HCT116 (cell line): ENCODE results near the gene COL18A1. TPM values are rescaled to one million over a fixed set of nuclear protein-coding genes. Genes with fewer than 3 reads are reported as not detected.

Experiments used
- ATAC-seq: fragments of 200-7000 bp; cut with Tn5 transposase; 2 replicates; pipeline ENCODE4 v1.9.1; 2020; ENCODE audit warnings: mild to moderate bottlenecking, moderate library complexity
- BruUV-seq: library from RNA; stranded (reverse); fragments of 400-500 nt; replicated peaks from 2 replicates; lab custom pipeline; 2021; lab: Mats Ljungman, UMichigan
- CTCF ChIA-PET: fragments of 300-600 bp; sonication (Branson Sonifier 250); formaldehyde crosslinking; loops from one replicate; lab custom pipeline; 2021; ENCODE audit warnings: antibody characterized with exemption; lab: Charles Lee
- POLR2A ChIA-PET: fragments of 300-600, 350-600 bp; sonication (Branson Sonifier 250); formaldehyde crosslinking; loops from one replicate; lab custom pipeline; 2021; ENCODE audit warnings: antibody characterized with exemption; lab: Charles Lee
- RAD21 ChIA-PET, 2 experiments: fragments of 300-600 bp; sonication (Branson Sonifier 250); formaldehyde crosslinking; loops; one replicate each; lab custom pipeline; 2023; ENCODE audit warnings: low total read pairs in 2 of 2; ENCODE audit not compliant: uncharacterized antibody in 2 of 2, unreplicated experiment in 2 of 2, low non-redundant PET in 1 of 2; lab: Charles Lee
- DNase-seq: peaks from one replicate; pipeline ENCODE4 v3.0.0-alpha.2; 2010; ENCODE audit warnings: low read depth, low spot score
- H2AFZ ChIP-seq: fragments of 200-600 bp; shearing (Covaris generic), sonication (generic); 2 replicates; pipeline ENCODE4 v1.6.1; 2017; ENCODE audit warnings: low read depth, mixed run types, mixed read lengths, antibody characterized with exemption, low read length; ENCODE audit not compliant: poor library complexity, severe bottlenecking
- H3K27ac ChIP-seq: 2 replicates; pipeline ENCODE4 v1.5.1; 2012; ENCODE audit warnings: low read depth, low read length
- H3K27me3 ChIP-seq: fragments of 200-600 bp; sonication (generic); 2 replicates; pipeline ENCODE4 v1.6.1; 2016; ENCODE audit warnings: mixed run types, low read length, mixed read lengths; ENCODE audit not compliant: insufficient read depth
- H3K36me3 ChIP-seq, 2 experiments: fragments of 200-500 bp in 1 of 2; fragments of 200-600 bp in 1 of 2; sonication (Bioruptor generic) in 1 of 2; sonication (generic) in 1 of 2; 2 replicates each; pipeline versions ENCODE4 v1.5.1 to v1.6.1; 2014 to 2016; ENCODE audit warnings: low read length in 2 of 2, inconsistent platforms in 1 of 2, mixed read lengths in 1 of 2, mixed run types in 1 of 2; ENCODE audit not compliant: insufficient read depth in 2 of 2, control insufficient read depth in 1 of 2
- H3K4me1 ChIP-seq, 2 experiments: fragments of 200-600 bp in 1 of 2; sonication (generic) in 1 of 2; 2 replicates each; pipeline versions ENCODE4 v1.5.1 to v1.6.1; 2012 to 2017; ENCODE audit warnings: low read length in 2 of 2, inconsistent platforms in 1 of 2, mild to moderate bottlenecking in 1 of 2, mixed read lengths in 1 of 2, mixed run types in 1 of 2, moderate library complexity in 1 of 2; ENCODE audit not compliant: insufficient read depth in 2 of 2, control insufficient read depth in 1 of 2
- H3K4me2 ChIP-seq: fragments of 200-600 bp; sonication (generic); 2 replicates; pipeline ENCODE4 v1.6.1; 2017; ENCODE audit warnings: mixed run types, low read length, mixed read lengths
- H3K4me3 ChIP-seq, 2 experiments: fragments of 200-600 bp in 1 of 2; sonication (generic) in 1 of 2; replicated peaks in 1 of 2; 2 replicates each; pipeline ENCODE4 v1.5.1; 2011 to 2016; ENCODE audit warnings: low read length in 2 of 2, control low read depth in 1 of 2, low read depth in 1 of 2, mild to moderate bottlenecking in 1 of 2, mixed read lengths in 1 of 2, mixed run types in 1 of 2
- H3K79me2 ChIP-seq: fragments of 200-600 bp; sonication (generic); 2 replicates; pipeline ENCODE4 v1.6.1; 2017; ENCODE audit warnings: mild to moderate bottlenecking, mixed run types, low read length, moderate library complexity, mixed read lengths; ENCODE audit not compliant: insufficient read depth
- H3K9ac ChIP-seq: fragments of 200-600 bp; sonication (generic); 2 replicates; pipeline ENCODE4 v1.6.1; 2016; ENCODE audit warnings: low read length, mixed read lengths
- H3K9me2 ChIP-seq: fragments of 200-600 bp; sonication (generic), shearing (Covaris generic); 2 replicates; pipeline ENCODE4 v1.6.1; 2017; ENCODE audit warnings: mixed run types, mild to moderate bottlenecking, moderate library complexity; ENCODE audit not compliant: insufficient read depth
- H3K9me3 ChIP-seq, 2 experiments: fragments of 200-500 bp in 1 of 2; fragments of 200-600 bp in 1 of 2; sonication (Bioruptor generic) in 1 of 2; sonication (generic) in 1 of 2; 2 replicates each; pipeline ENCODE4 v1.6.1; 2014 to 2017; ENCODE audit warnings: low read length in 2 of 2, mixed read lengths in 2 of 2, inconsistent platforms in 1 of 2, low read depth in 1 of 2, mild to moderate bottlenecking in 1 of 2, mixed run types in 1 of 2, moderate library complexity in 1 of 2; ENCODE audit not compliant: control insufficient read depth in 1 of 2, insufficient read depth in 1 of 2
- H4K20me1 ChIP-seq: fragments of 200-600 bp; sonication (generic), shearing (Covaris generic); 2 replicates; pipeline ENCODE4 v1.6.1; 2017; ENCODE audit warnings: mixed run types, mild to moderate bottlenecking, moderate library complexity; ENCODE audit not compliant: insufficient read depth
- ATF3 ChIP-seq: IDR thresholded peaks from 2 replicates; pipeline ENCODE4 v1.6.1; 2012
- CEBPB ChIP-seq: IDR thresholded peaks from 2 replicates; pipeline ENCODE4 v1.6.1; 2012; ENCODE audit warnings: low read depth
- EGR1 ChIP-seq: IDR thresholded peaks from 2 replicates; pipeline ENCODE4 v1.6.1; 2012; ENCODE audit warnings: low read depth
- ELF1 ChIP-seq: IDR thresholded peaks from 2 replicates; pipeline ENCODE4 v1.6.1; 2012; ENCODE audit warnings: low read depth, borderline replicate concordance
- EZH2 ChIP-seq: fragments of 200-600 bp; sonication (generic); IDR thresholded peaks from 2 replicates; pipeline ENCODE4 v1.6.1; 2017; ENCODE audit warnings: antibody characterized with exemption, mixed run types
- EZH2phosphoT487 ChIP-seq: fragments of 200-600 bp; IDR thresholded peaks from 2 replicates; pipeline ENCODE4 v1.6.1; 2018; ENCODE audit warnings: antibody characterized with exemption, borderline replicate concordance
- JUND ChIP-seq: IDR thresholded peaks from 2 replicates; pipeline ENCODE4 v1.6.1; 2012
- MAX ChIP-seq: IDR thresholded peaks from 2 replicates; pipeline ENCODE4 v1.6.1; 2012
- POLR2A ChIP-seq: IDR thresholded peaks from 2 replicates; pipeline ENCODE4 v1.7.0; 2011; ENCODE audit warnings: borderline replicate concordance; ENCODE audit not compliant: insufficient read depth, insufficient read length; ENCODE audit errors: extremely low read depth
- POLR2AphosphoS5 ChIP-seq: IDR thresholded peaks from 2 replicates; pipeline ENCODE4 v1.6.1; 2011; ENCODE audit warnings: mild to moderate bottlenecking, low read depth, low read length, moderate library complexity
- SIN3A ChIP-seq: IDR thresholded peaks from 2 replicates; pipeline ENCODE4 v1.6.1; 2012; ENCODE audit warnings: low read depth
- SRF ChIP-seq: IDR thresholded peaks from 2 replicates; pipeline ENCODE4 v1.6.1; 2012; ENCODE audit warnings: low read depth
- YY1 ChIP-seq: IDR thresholded peaks from 2 replicates; pipeline ENCODE4 v1.6.1; 2011; ENCODE audit warnings: low read length, low read depth, moderate library complexity, mild to moderate bottlenecking; ENCODE audit not compliant: insufficient replicate concordance; ENCODE audit errors: extremely low read depth
- ZBTB33 ChIP-seq: IDR thresholded peaks from 2 replicates; pipeline ENCODE4 v1.6.1; 2011; ENCODE audit warnings: mild to moderate bottlenecking, low read length, moderate library complexity; ENCODE audit not compliant: insufficient replicate concordance; ENCODE audit errors: extremely low read depth
- ZNF274 ChIP-seq: fragments of 200-500 bp; sonication (Bioruptor generic); IDR thresholded peaks from 2 replicates; pipeline ENCODE4 v1.6.1; 2014; ENCODE audit warnings: mild to moderate bottlenecking, low read depth, low read length, inconsistent platforms
- intact Hi-C: fragments of 100-400 bp; cut with micrococcal nuclease; formaldehyde crosslinking; loops from 2 replicates; pipeline ENCODE4 v1.10.0; 2022
- total RNA-seq: library from RNA; stranded (reverse); gene quantifications from one replicate; pipeline ENCODE4 v1.2.1, GENCODE V29; 2021; ENCODE audit not compliant: unreplicated experiment

Gene COL18A1
- total RNA-seq, 1 experiment from 2014 or later, result 59.5 TPM

- no TSS peak for BruUV-seq
- no peak overlapping the region for H3K4me2 ChIP-seq
- no peaks in the 10 kb centered on the region for H3K9me3 ChIP-seq
- ATAC-seq (no peak), DNase-seq (no peak)
- peaks cover 10 to 29% of the 10 kb centered on the region in 2 experiments for H3K4me1 ChIP-seq
- TF ChIP-seq MAX, result no peak
- TF ChIP-seq EZH2phosphoT487, result no peak
- no peak for TF ChIP-seq POLR2A
- no peak for TF ChIP-seq ATF3
- TF ChIP-seq YY1, result no peak
- TF ChIP-seq SRF, result no peak
- no peak for TF ChIP-seq POLR2AphosphoS5
- TF ChIP-seq CEBPB, result no peak
- TF ChIP-seq SIN3A, result no peak
- no peak for TF ChIP-seq ZNF274
- no peak for TF ChIP-seq ZBTB33
- TF ChIP-seq EZH2, result no peak
- no peak for TF ChIP-seq ELF1
- TF ChIP-seq EGR1, result no peak
- no peak for TF ChIP-seq JUND
- H3K79me2 ChIP-seq, result no peaks in the 10 kb centered on the region
- H3K9ac ChIP-seq, result no peak overlapping the region
- no peaks in the 10 kb centered on the region for H3K9me2 ChIP-seq
- no peak overlapping the region for H2AFZ ChIP-seq
- no peaks in the 10 kb centered on the region for H3K36me3 ChIP-seq
- H3K4me3 ChIP-seq, result no peak overlapping the region
- H3K27ac ChIP-seq, result no peak overlapping the region
- H4K20me1 ChIP-seq, result no peaks in the 10 kb centered on the region
- H3K27me3 ChIP-seq, result no peaks in the 10 kb centered on the region
- ChIA-PET POLR2A (no interaction called here), RAD21 (no interaction called here), CTCF (no interaction called here)
- intact Hi-C loops, result no loop called here
Measured at GRCh38 chr21:45547545-45547900, 142.6 kb downstream of the COL18A1 start.
